ENCODE data around the gene TNFRSF1A. TPM values are rescaled to one million over a fixed set of nuclear protein-coding genes. Genes with fewer than 3 reads are reported as not detected.

TNFRSF1A gene
- total RNA-seq, 1 experiment from 2014 or later: 59.9 TPM

GRCh38 chr12:6336079-6336888, 5.6 kb downstream of the TNFRSF1A start:
- Histone ChIP-seq H2BK15ac (ENCODE audit: low read depth, low read length) (no peak overlapping the region), H2BK120ac (ENCODE audit: low read depth, low read length, poor library complexity, severe bottlenecking) (no peak overlapping the region), H3K9me3 (ENCODE audit: control insufficient read depth, low read depth, low read length) (no peaks in the 10 kb centered on the region), H3K79me2 (ENCODE audit: insufficient read depth, low read length) (peaks cover 31% of the 10 kb centered on the region; the same call in 1 of the 2 replicates), H2BK20ac (ENCODE audit: low read depth, low read length, poor library complexity, severe bottlenecking) (no peak overlapping the region), H3K23ac (ENCODE audit: insufficient read length, low read depth, low read length) (no peak overlapping the region), H3K4me1 (ENCODE audit: insufficient read depth, low read length) (peaks cover 32% of the 10 kb centered on the region), H2BK5ac (ENCODE audit: insufficient read length, low read length) (peak overlapping the region; percentile 15), H3K14ac (ENCODE audit: insufficient read depth, low read length) (peak overlapping the region; percentile 86), H3T11ph (ENCODE audit: low read length) (no peak overlapping the region), H3K27ac (ENCODE audit: insufficient read length, low read depth, low read length) (peak overlapping the region; percentile 88), H3K9ac (ENCODE audit: extremely low read depth, insufficient read length, low read length) (peak overlapping the region; percentile 50), H2AFZ (ENCODE audit: low read length) (no peak overlapping the region), H2BK12ac (ENCODE audit: insufficient read length, low read depth, low read length) (no peak overlapping the region), H3K4ac (ENCODE audit: low read depth, low read length) (no peak overlapping the region; the same call in 1 of the 2 replicates), H4K8ac (replicated peaks; ENCODE audit: insufficient read length, low read depth, low read length) (no peak overlapping the region), H4K5ac (ENCODE audit: insufficient read length, low read depth, low read length) (no peak overlapping the region), H4K20me1 (ENCODE audit: control insufficient read depth, insufficient read depth, insufficient read length) (no peaks in the 10 kb centered on the region), H3K4me2 (ENCODE audit: insufficient read depth, insufficient read length, low read length) (peak overlapping the region; percentile 41), H2AK5ac (ENCODE audit: insufficient read length, low read length) (no peak overlapping the region), H3K23me2 (ENCODE audit: insufficient read length, low read depth, low read length, poor library complexity, severe bottlenecking) (peaks cover 23% of the 10 kb centered on the region), H4K91ac (ENCODE audit: insufficient read length, low read depth, low read length) (peak overlapping the region; percentile 33), H3K18ac (ENCODE audit: insufficient read length, low read depth, low read length) (peak overlapping the region; percentile 80), H3K56ac (ENCODE audit: insufficient read length, low read depth, low read length) (no peak overlapping the region), H3K27me3 (ENCODE audit: insufficient read depth, low read length) (no peaks in the 10 kb centered on the region), H3K79me1 (ENCODE audit: insufficient read depth, low read depth, low read length, poor library complexity, severe bottlenecking) (no peaks in the 10 kb centered on the region)
- H3K27me3 Mint-ChIP-seq (ENCODE audit: low read depth): no peaks in the 10 kb centered on the region; the same call in 1 of the 2 replicates
- H3K4me3 Mint-ChIP-seq: peak overlapping the region in 1 of 2 experiments; percentile 76
- H3K27ac Mint-ChIP-seq: no peak overlapping the region; a peak in 5 of 7 replicates
- H3K36me3 Mint-ChIP-seq (ENCODE audit: insufficient read depth in 1 of 3, low read depth in 3 of 3): peaks cover 23 to 41% (median 37%) of the 10 kb centered on the region in 3 experiments; a peak in 6 of 7 replicates
- no CpG with 5 or more reads among the region's 12 CpGs for WGBS (ENCODE audit: extremely low coverage, insufficient read length, low lambda C conversion rate)
- H3K4me1 Mint-ChIP-seq: peaks cover 21 to 26% of the 10 kb centered on the region in 2 experiments
- TF ChIP-seq CTCF (conservative IDR thresholded peaks at IDR 0.05): no peak
- DNase-seq: peak; percentile 99
- no peaks in the 10 kb centered on the region for H3K9me3 Mint-ChIP-seq

Measured in H9 (cell line).